Endothelial cell of umbilical vein (primary cell): ENCODE measurements around the gene LHFPL6. TPM values are rescaled to one million over a fixed set of nuclear protein-coding genes. Genes with fewer than 3 reads are reported as not detected.
A peak's percentile ranks its signal among the peaks of the same experiment; 100 is the strongest.

Experiments used
- BruUV-seq: library from RNA; stranded (reverse); fragments of 400-500 nt; replicated peaks from 2 replicates; lab custom pipeline; 2021; lab: Mats Ljungman, UMichigan
- CTCF ChIA-PET: fragments of 300-600, 350-600 bp; sonication (Branson Sonifier 250); formaldehyde crosslinking; loops from one replicate; lab custom pipeline; 2021; ENCODE audit warnings: antibody characterized with exemption, inconsistent platforms; lab: Charles Lee
- POLR2A ChIA-PET: fragments of 300-600, 350-600 bp; sonication (Branson Sonifier 250); formaldehyde crosslinking; loops from one replicate; lab custom pipeline; 2021; ENCODE audit warnings: antibody characterized with exemption, inconsistent platforms; lab: Charles Lee
- DNase-seq: peaks from one replicate; pipeline ENCODE4 v3.0.0-alpha.2; 2011; ENCODE audit warnings: low read depth, low spot score
- FAIRE-seq: peaks from 2 replicates; lab custom pipeline; 2011; peaks lifted over from hg19 to GRCh38; lab: Jason Lieb, UNC
- H2AFZ ChIP-seq: 2 replicates; pipeline ENCODE4 v1.6.0; 2012; ENCODE audit warnings: low read depth, low read length, control low read depth, inconsistent platforms
- H3K27ac ChIP-seq: 2 replicates; pipeline ENCODE4 v1.5.1; 2011; ENCODE audit warnings: low read depth, mild to moderate bottlenecking, control low read depth, low read length, moderate library complexity; ENCODE audit not compliant: insufficient read depth
- H3K27me3 ChIP-seq, 2 experiments: 2 replicates each; pipeline versions ENCODE4 v1.6.0 to v1.6.1; 2011; ENCODE audit warnings: low read length in 2 of 2, mixed read lengths in 1 of 2; ENCODE audit not compliant: control insufficient read depth in 2 of 2, insufficient read depth in 2 of 2
- H3K36me3 ChIP-seq, 2 experiments: 2 replicates in 1 of 2; 3 replicates in 1 of 2; pipeline ENCODE4 v1.5.1; 2011; ENCODE audit warnings: low read length in 2 of 2, mild to moderate bottlenecking in 1 of 2, moderate library complexity in 1 of 2; ENCODE audit not compliant: control insufficient read depth in 2 of 2, insufficient read depth in 2 of 2; ENCODE audit errors: extremely low read depth in 1 of 2
- H3K4me1 ChIP-seq: 3 replicates; pipeline ENCODE4 v1.5.1; 2011; ENCODE audit warnings: mild to moderate bottlenecking, low read length; ENCODE audit not compliant: control insufficient read depth, insufficient read depth; ENCODE audit errors: extremely low read depth
- H3K4me2 ChIP-seq: 2 replicates; pipeline ENCODE4 v1.6.1; 2011; ENCODE audit warnings: low read length, control low read depth, mixed read lengths; ENCODE audit not compliant: insufficient read depth
- H3K4me3 ChIP-seq, 3 experiments: fragments of 200-600 bp in 1 of 3; sonication (generic), shearing (Covaris generic) in 1 of 3; replicated peaks in 1 of 3; 2 replicates each; pipeline ENCODE4 v1.5.1; 2011 to 2016; ENCODE audit warnings: control low read depth in 3 of 3, low read length in 3 of 3, mild to moderate bottlenecking in 2 of 3, inconsistent platforms in 1 of 3, low read depth in 1 of 3, moderate library complexity in 1 of 3; ENCODE audit not compliant: insufficient read depth in 1 of 3
- H3K79me2 ChIP-seq: 2 replicates; pipeline ENCODE4 v1.6.0; 2012; ENCODE audit warnings: low read length, inconsistent platforms; ENCODE audit not compliant: control insufficient read depth, insufficient read depth
- H3K9ac ChIP-seq: replicated peaks from 2 replicates; pipeline ENCODE3; 2011; ENCODE audit warnings: low read length, control low read depth; ENCODE audit not compliant: insufficient read depth; ENCODE audit errors: extremely low read depth
- H3K9me1 ChIP-seq: replicated peaks from 3 replicates; pipeline ENCODE4 v1.6.0; 2011; ENCODE audit warnings: mild to moderate bottlenecking, low read length; ENCODE audit not compliant: control insufficient read depth, insufficient read depth; ENCODE audit errors: extremely low read depth
- H3K9me3 ChIP-seq: replicated peaks from 2 replicates; pipeline ENCODE4 v1.5.1; 2012; ENCODE audit warnings: low read length, inconsistent platforms; ENCODE audit not compliant: control insufficient read depth, insufficient read depth
- H4K20me1 ChIP-seq: replicated peaks from 2 replicates; pipeline ENCODE3; 2011; ENCODE audit warnings: mild to moderate bottlenecking, low read length; ENCODE audit not compliant: control insufficient read depth, insufficient read depth; ENCODE audit errors: extremely low read depth
- CTCF ChIP-seq, 2 donors: IDR thresholded peaks; 1 replicate in 1 of 2; 2 replicates in 1 of 2; pipeline ENCODE4 v1.5.1; 2011; ENCODE audit warnings: low read length in 2 of 2, mild to moderate bottlenecking in 2 of 2, moderate library complexity in 2 of 2, control low read depth in 1 of 2, inconsistent platforms in 1 of 2, low read depth in 1 of 2; ENCODE audit not compliant: insufficient read depth in 1 of 2; ENCODE audit errors: extremely low read depth in 1 of 2
- FOS ChIP-seq: IDR thresholded peaks from 2 replicates; pipeline ENCODE4 v1.6.1; 2011; ENCODE audit warnings: mild to moderate bottlenecking, low read length, moderate library complexity, borderline replicate concordance; ENCODE audit not compliant: insufficient read depth
- GATA2 ChIP-seq: IDR thresholded peaks from 2 replicates; pipeline ENCODE4 v1.7.0; 2011; ENCODE audit warnings: low read depth, mild to moderate bottlenecking, moderate library complexity, mixed read lengths, low read length; ENCODE audit not compliant: insufficient read length, insufficient read depth
- JUN ChIP-seq: IDR thresholded peaks from 2 replicates; pipeline ENCODE4 v1.6.1; 2011; ENCODE audit warnings: borderline replicate concordance, low read depth; ENCODE audit not compliant: insufficient read length, insufficient read depth
- MAX ChIP-seq: IDR thresholded peaks from 2 replicates; pipeline ENCODE4 v1.6.1; 2011; ENCODE audit not compliant: insufficient read depth, insufficient read length
- MYC ChIP-seq: IDR thresholded peaks from one replicate; pipeline ENCODE4 v1.6.1; 2011; ENCODE audit warnings: mild to moderate bottlenecking, low read depth, low read length
- POLR2A ChIP-seq: IDR thresholded peaks from 2 replicates; pipeline ENCODE4 v1.6.1; 2012; ENCODE audit warnings: low read depth, mild to moderate bottlenecking, control low read depth, low read length
- POLR2AphosphoS5 ChIP-seq: IDR thresholded peaks from 2 replicates; pipeline ENCODE4 v1.6.1; 2012; ENCODE audit warnings: low read depth, mild to moderate bottlenecking, control low read depth, low read length, moderate library complexity; ENCODE audit not compliant: insufficient read depth
- dilution Hi-C: fragments of 300-500 bp; cut with MboI; formaldehyde crosslinking; loops from one replicate; pipeline ENCODE4 v1.15.0; 2019; ENCODE audit warnings: low sequenced_read_pairs; ENCODE audit not compliant: extremely low pct_ligation_motif_present
- intact Hi-C: fragments of 100-400 bp; cut with micrococcal nuclease; formaldehyde crosslinking; loops from one replicate; pipeline ENCODE4 v1.10.0; 2022
- polyA plus RNA-seq, 4 experiments: library from polyadenylated mRNA; depleted of rRNA in 3 of 4; stranded (reverse) in 3 of 4; unstranded in 1 of 4; fragments of >200 nt; gene quantifications; 2 replicates each; pipeline versions ENCODE4 v1.2.1 to v1.2.3, GENCODE V29; 2011 to 2012; ENCODE audit warnings: missing spikeins in 1 of 4
- total RNA-seq: library from RNA; stranded (reverse); gene quantifications from 2 replicates; pipeline ENCODE4 v1.2.3, GENCODE V29; 2021

LHFPL6 gene
- total and polyA plus RNA-seq, 2 donors (not counting 3 experiments of a cell fraction or from before 2014, with no cell fraction given) = 17.5 to 19.4 TPM

DNA sequence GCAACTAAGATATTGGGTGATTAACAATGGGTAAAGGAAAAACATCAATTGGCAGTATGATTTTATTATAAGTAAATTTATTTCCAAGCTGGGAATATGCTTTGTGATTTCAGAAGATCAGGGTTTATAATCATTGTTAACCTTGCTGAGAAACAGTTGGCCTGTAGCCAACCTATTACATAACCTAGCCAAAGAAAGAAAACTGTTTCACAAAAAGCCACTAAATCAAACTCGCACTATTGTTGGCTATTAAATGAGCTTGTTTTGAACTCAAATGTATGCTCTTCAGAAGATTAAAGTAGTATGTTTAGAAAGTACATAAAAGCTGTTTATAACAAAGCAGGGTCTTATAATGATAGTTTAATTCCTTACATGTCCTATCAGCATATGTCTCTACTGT, 151.7 kb downstream of the LHFPL6 start:
- no peaks in the 10 kb centered on the region for H3K79me2 ChIP-seq
- no peak overlapping the region for H3K27ac ChIP-seq
- dilution Hi-C loops (no loop called here), intact Hi-C loops (no loop called here)
- no peak overlapping the region for H3K9ac ChIP-seq
- H3K9me3 ChIP-seq = no peaks in the 10 kb centered on the region
- H3K36me3 ChIP-seq = no peaks in the 10 kb centered on the region
- H3K4me1 ChIP-seq = peaks cover 11% of the 10 kb centered on the region
- POLR2A ChIA-PET = no interaction called here
- H2AFZ ChIP-seq = no peak overlapping the region
- CTCF ChIA-PET = interaction anchor here (1.1 to 2.0 kb wide), 6 partner anchors 9 to 177 kb away, joined by 3 to 8 read pairs (median 3); no protein-coding TSS in a partner anchor
- no peaks in the 10 kb centered on the region for H3K27me3 ChIP-seq
- TF ChIP-seq POLR2AphosphoS5 (no peak), MYC (no peak), GATA2 (no peak), MAX (no peak), CTCF (IDR thresholded peaks at IDR 0.05; ENCODE audit: extremely low read depth in 1 of 2, insufficient read depth in 1 of 2, low read depth in 1 of 2, low read length in 2 of 2) (no peak), FOS (no peak), POLR2A (no peak), JUN (no peak)
- BruUV-seq = no TSS peak
- no peaks in the 10 kb centered on the region for H3K9me1 ChIP-seq
- DNase-seq (peak; percentile 83), FAIRE-seq (no peak)
- H4K20me1 ChIP-seq = no peaks in the 10 kb centered on the region
- H3K4me2 ChIP-seq = no peak overlapping the region
- no peak overlapping the region for H3K4me3 ChIP-seq
